A673 (cell line): ENCODE data around the gene RTCA.
"Not testable (repeated sequence)": the region's sequence is repeated elsewhere in the genome, so short reads cannot be mapped to it uniquely, and the experiment has no call there.

Source experiments
- CTCF ChIP-seq: fragments of 300-800, 200-600 bp; sonication (generic); conservative IDR thresholded peaks from 2 replicates; pipeline ENCODE4 v1.5.1; 2017; ENCODE audit warnings: low read depth, mild to moderate bottlenecking, antibody characterized with exemption, low read length, moderate library complexity, mixed read lengths
- EZH2 ChIP-seq: fragments of 200-600 bp; sonication (generic); IDR thresholded peaks from 2 replicates; pipeline ENCODE4 v1.6.1; 2017; ENCODE audit warnings: borderline replicate concordance, low read depth, mild to moderate bottlenecking, mixed read lengths, antibody characterized with exemption, low read length; ENCODE audit not compliant: poor library complexity, severe bottlenecking

DNA sequence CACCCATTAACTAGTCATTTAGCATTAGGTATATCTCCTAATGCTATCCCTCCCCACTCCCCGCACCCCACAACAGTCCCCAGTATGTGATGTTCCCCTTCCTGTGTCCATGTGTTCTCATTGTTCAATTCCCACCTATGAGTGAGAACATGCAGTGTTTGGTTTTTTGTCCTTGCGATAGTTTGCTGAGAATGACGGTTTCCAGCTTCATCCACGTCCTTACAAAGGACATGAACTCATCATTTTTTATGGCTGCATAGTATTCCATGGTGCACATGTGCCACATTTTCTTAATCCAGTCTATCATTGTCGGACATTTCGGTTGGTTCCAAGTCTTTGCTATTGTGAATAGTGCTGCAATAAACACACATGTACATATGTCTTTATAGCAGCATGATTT lies 7.6 kb upstream of the RTCA start:
- TF ChIP-seq EZH2, CTCF: not testable (repeated sequence)
